Measurements from ENCODE around the gene ACP7. TPM values are rescaled to one million over a fixed set of nuclear protein-coding genes. Genes with fewer than 3 reads are reported as not detected.
A peak's percentile ranks its signal among the peaks of the same experiment; 100 is the strongest.

The ACP7 gene
- total and polyA plus RNA-seq, 2 of the 8 experiments (the other 6 are each of a cell fraction or from before 2014, with no cell fraction given): 0.27 to 0.50 TPM

DNA sequence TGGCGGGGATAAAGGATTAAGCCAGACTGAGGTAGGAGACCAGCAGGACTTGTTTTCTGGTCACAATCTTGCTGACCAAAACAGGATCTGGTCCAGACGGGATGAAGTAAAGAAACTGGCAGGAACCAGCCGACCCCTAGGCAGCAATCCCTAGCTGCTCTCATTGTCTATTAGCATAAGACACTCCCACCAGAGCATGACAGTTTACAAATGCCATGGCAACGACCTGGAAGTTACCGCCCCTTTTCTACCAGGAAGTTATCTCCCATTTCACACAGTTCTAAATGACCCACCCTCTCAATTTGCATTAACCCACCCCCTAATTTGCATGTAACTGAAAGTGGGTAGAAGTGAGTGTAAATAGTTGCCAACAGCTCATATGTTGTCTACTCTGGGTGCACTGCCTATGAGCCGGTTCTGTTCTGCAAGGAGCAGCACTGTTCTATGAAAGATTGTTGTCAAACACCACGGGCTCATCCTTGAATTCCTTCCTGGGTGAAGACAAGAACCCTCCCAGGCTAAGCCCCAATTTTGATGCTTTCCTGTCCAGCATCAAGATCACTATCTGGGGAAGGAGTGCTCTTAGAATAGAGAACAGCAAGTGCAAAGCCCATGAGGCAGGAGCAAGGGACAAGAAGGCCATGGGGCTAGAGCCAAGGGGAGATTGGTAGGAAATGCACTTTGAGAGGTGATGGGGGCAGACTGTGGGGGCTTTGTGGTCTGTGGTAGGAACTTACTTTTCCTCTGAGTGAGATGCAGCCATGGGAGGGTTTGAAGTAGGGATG is 37.9 kb upstream of the ACP7 start:
- H2BK120ac ChIP-seq (replicated peaks; ENCODE audit: low read depth, low read length): no peak overlapping the region
- H3K4me3 ChIP-seq (ENCODE audit: extremely low read depth in 1 of 4, insufficient read depth in 2 of 4, low read depth in 3 of 4, low read length in 4 of 4): no peak overlapping the region
- H2AK5ac ChIP-seq (ENCODE audit: low read depth, low read length): no peak overlapping the region
- H2BK5ac ChIP-seq (ENCODE audit: low read depth, low read length): no peak overlapping the region
- TF ChIP-seq SIN3A (conservative IDR thresholded peaks at IDR 0.05 in 1 of 2, IDR thresholded peaks at IDR 0.05 in 1 of 2; ENCODE audit: low read depth in 1 of 2, low read length in 2 of 2) (0 out of 4 replicates have a peak, but pooled peaks of 1 of the 2 experiments have one; percentile 23), TEAD4 (IDR thresholded peaks at IDR 0.05; ENCODE audit: low read depth, low read length) (no peak), SP1 (IDR thresholded peaks at IDR 0.05; ENCODE audit: low read depth, low read length) (0 out of 2 replicates have a peak, but pooled peaks have one; percentile 20)
- no peak overlapping the region for H2BK20ac ChIP-seq (ENCODE audit: low read length)
- H2BK15ac ChIP-seq (ENCODE audit: low read length): no peak overlapping the region
- no peaks in the 10 kb centered on the region for H4K20me1 ChIP-seq (replicated peaks in 1 of 2; ENCODE audit: control insufficient read depth in 1 of 2, insufficient read depth in 2 of 2, low read length in 2 of 2)
- no peak overlapping the region for H3K56ac ChIP-seq (replicated peaks; ENCODE audit: insufficient read length, low read depth, low read length)
- H3K9me3 ChIP-seq (ENCODE audit: insufficient read depth in 2 of 2, low read depth in 1 of 2, low read length in 1 of 2): peaks cover 11 to 12% of the 10 kb centered on the region in 2 experiments; a peak in 3 of 4 replicates
- H3K14ac ChIP-seq (ENCODE audit: insufficient read length): no peak overlapping the region
- H2BK12ac ChIP-seq (ENCODE audit: low read depth, low read length): no peak overlapping the region
- H3K79me1 ChIP-seq (ENCODE audit: low read depth, low read length): no peaks in the 10 kb centered on the region
- H3K18ac ChIP-seq (ENCODE audit: extremely low read depth, low read length): no peak overlapping the region
- H3K23ac ChIP-seq (ENCODE audit: insufficient read length): no peak overlapping the region
- H3K4me1 ChIP-seq (replicated peaks in 1 of 4; ENCODE audit: control insufficient read depth in 3 of 4, insufficient read depth in 4 of 4, low read length in 3 of 4): no peaks in the 10 kb centered on the region
- H3K79me2 ChIP-seq (ENCODE audit: control insufficient read depth in 1 of 2, insufficient read depth in 2 of 2, low read length in 2 of 2): no peaks in the 10 kb centered on the region
- no peaks in the 10 kb centered on the region for H3K27me3 ChIP-seq (replicated peaks in 1 of 4; ENCODE audit: control insufficient read depth in 3 of 4, extremely low read depth in 1 of 4, insufficient read depth in 3 of 4, low read length in 3 of 4)
- H3K23me2 ChIP-seq (ENCODE audit: low read depth, low read length): no peaks in the 10 kb centered on the region
- CTCF ChIA-PET (ENCODE audit: partially characterized antibody): interaction anchor here (2.7 kb wide), 1 partner anchor 84 kb away, joined by 11 read pairs; no protein-coding TSS in a partner anchor
- H3K4ac ChIP-seq (replicated peaks; ENCODE audit: insufficient read length, low read depth, low read length): no peak overlapping the region
- H4K5ac ChIP-seq (ENCODE audit: insufficient read length, low read depth, low read length): no peak overlapping the region
- H3K36me3 ChIP-seq (ENCODE audit: control insufficient read depth in 2 of 4, insufficient read depth in 4 of 4, low read length in 3 of 4): no peaks in the 10 kb centered on the region
- POLR2A ChIA-PET (ENCODE audit: partially characterized antibody): interaction anchor here (0.7 kb wide), 1 partner anchor 62 kb away, joined by 3 read pairs; no protein-coding TSS in a partner anchor
- H4K91ac ChIP-seq (replicated peaks; ENCODE audit: insufficient read length, low read length): no peak overlapping the region
- FAIRE-seq (no peak), DNase-seq (ENCODE audit: low read depth in 1 of 2, low spot score in 2 of 2) (no peak)
- WGBS, 2 experiments (ENCODE audit: extremely low coverage in 1 of 2, insufficient coverage in 1 of 2, insufficient read length in 1 of 2, insufficient replicate concordance in 2 of 2, low coverage in 1 of 2, low lambda C conversion rate in 2 of 2, missing lambda C conversion rate in 1 of 2): 70% methylated on average over 7 of the region's 7 CpGs; no CpG with 5 or more reads in 1 of the 2 experiments
- H3K9ac ChIP-seq (replicated peaks in 1 of 4; ENCODE audit: extremely low read depth in 1 of 4, low read depth in 3 of 4, low read length in 3 of 4): no peak overlapping the region
- H3K4me2 ChIP-seq (ENCODE audit: insufficient read depth in 1 of 2, low read depth in 2 of 2, low read length in 2 of 2): no peak overlapping the region
- no peak overlapping the region for H3K27ac ChIP-seq (ENCODE audit: low read depth, low read length)
- no peak overlapping the region for H2AFZ ChIP-seq (ENCODE audit: low read length)
- H4K8ac ChIP-seq (ENCODE audit: extremely low read depth, insufficient read depth, low read length): no peak overlapping the region
